BE2C (cell line): ENCODE data around the gene USP48.

ENCODE experiments used
- DNase-seq: peaks from one replicate; pipeline ENCODE4 v3.0.0-alpha.2; 2020
- H3K27me3 ChIP-seq: fragments of 250-450 bp; sonication (Bioruptor Pico); 2 replicates; pipeline ENCODE4 v1.5.1; 2020; ENCODE audit warnings: mild to moderate bottlenecking
- H3K36me3 ChIP-seq: fragments of 250-450 bp; sonication (Bioruptor Pico); 2 replicates; pipeline ENCODE4 v1.5.1; 2020; ENCODE audit warnings: mild to moderate bottlenecking
- H3K4me1 ChIP-seq: fragments of 250-450 bp; sonication (Bioruptor Pico); 2 replicates; pipeline ENCODE4 v1.5.1; 2020
- H3K4me3 ChIP-seq: 2 replicates; pipeline ENCODE4 v1.5.1; 2011; ENCODE audit warnings: low read depth, low read length
- H3K9me3 ChIP-seq: fragments of 250-450 bp; sonication (Bioruptor Pico); 2 replicates; pipeline ENCODE4 v1.5.1; 2020
- CTCF ChIP-seq: IDR thresholded peaks from 2 replicates; pipeline ENCODE4 v1.5.1; 2012; ENCODE audit warnings: mild to moderate bottlenecking, low read depth, low read length

The USP48 gene

GRCh38 chr1:21811875-21812305 lies 28.9 kb upstream of the USP48 start, which contains the start of gene LDLRAD2:
Gene LDLRAD2, plus strand, starts transcription at chr1:21812265. Its CDS starts 187 bp downstream, at chr1:21812452.
- no peak within 1 kb of the TSS for H3K4me3 ChIP-seq
- no peaks in the 10 kb centered on the region for H3K36me3 ChIP-seq
- no peaks in the 10 kb centered on the region for H3K9me3 ChIP-seq
- no peak for DNase-seq
- no peak for TF ChIP-seq CTCF
- no peaks in the 10 kb centered on the region for H3K4me1 ChIP-seq
- H3K27me3 ChIP-seq, result no peaks in the 10 kb centered on the region

- Histone ChIP-seq H3K9me3 (no peaks in the 10 kb centered on the region), H3K36me3 (no peaks in the 10 kb centered on the region), H3K4me3 (no peak overlapping the region), H3K4me1 (no peaks in the 10 kb centered on the region), H3K27me3 (no peaks in the 10 kb centered on the region)
- TF ChIP-seq CTCF, result no peak
- DNase-seq, result no peak
These were observed 21.6 kb upstream of the USP48 start for GRCh38 chr1:21804536-21804935.

DNA sequence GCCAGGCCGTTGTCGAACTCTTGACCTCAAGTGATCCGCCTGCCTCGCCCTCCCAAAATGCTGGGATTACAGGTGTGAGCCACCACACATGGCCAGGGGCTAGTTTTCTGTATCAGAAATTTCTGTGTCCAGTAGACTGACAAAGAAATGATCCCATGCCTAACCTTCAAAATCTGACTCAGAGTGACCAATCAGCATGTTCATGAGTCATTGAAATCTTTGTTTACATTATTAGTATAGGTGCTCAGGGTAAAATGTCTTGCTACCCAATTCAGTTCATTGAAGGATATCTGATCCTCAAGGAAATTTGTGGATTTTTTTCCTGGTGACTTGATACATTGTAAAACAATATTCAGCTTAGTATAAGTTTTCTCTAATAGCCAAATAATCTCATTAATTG lies 18.2 kb upstream of the USP48 start:
- Histone ChIP-seq H3K36me3 (no peaks in the 10 kb centered on the region), H3K4me1 (no peaks in the 10 kb centered on the region), H3K27me3 (no peaks in the 10 kb centered on the region), H3K9me3 (no peaks in the 10 kb centered on the region), H3K4me3 (no peak overlapping the region)
- TF ChIP-seq CTCF, result no peak
- DNase-seq, result no peak

DNA sequence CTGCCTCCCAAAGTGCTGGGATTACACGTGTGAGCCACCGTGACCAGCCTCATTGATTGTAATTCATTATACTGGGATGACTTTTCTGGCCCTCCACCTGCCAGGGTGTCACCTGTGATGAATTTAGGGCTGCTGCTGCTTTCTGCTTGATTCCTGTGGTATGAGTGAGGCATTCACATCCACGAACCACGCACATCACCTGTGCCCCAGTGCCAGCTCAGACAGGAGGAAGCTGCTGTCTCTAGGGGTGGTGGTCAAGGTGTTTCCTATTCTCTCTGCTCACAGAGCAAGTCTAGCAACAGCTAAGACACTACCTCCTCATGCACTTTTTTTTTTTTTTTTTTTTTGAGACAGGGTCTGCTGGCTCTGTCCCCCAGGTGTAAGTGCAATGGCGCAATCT lies 16.8 kb upstream of the USP48 start:
- no peaks in the 10 kb centered on the region for H3K27me3 ChIP-seq
- H3K4me3 ChIP-seq, result no peak overlapping the region
- H3K9me3 ChIP-seq, result no peaks in the 10 kb centered on the region
- TF ChIP-seq CTCF, result no peak
- DNase-seq, result no peak
- no peaks in the 10 kb centered on the region for H3K4me1 ChIP-seq
- no peaks in the 10 kb centered on the region for H3K36me3 ChIP-seq

DNA sequence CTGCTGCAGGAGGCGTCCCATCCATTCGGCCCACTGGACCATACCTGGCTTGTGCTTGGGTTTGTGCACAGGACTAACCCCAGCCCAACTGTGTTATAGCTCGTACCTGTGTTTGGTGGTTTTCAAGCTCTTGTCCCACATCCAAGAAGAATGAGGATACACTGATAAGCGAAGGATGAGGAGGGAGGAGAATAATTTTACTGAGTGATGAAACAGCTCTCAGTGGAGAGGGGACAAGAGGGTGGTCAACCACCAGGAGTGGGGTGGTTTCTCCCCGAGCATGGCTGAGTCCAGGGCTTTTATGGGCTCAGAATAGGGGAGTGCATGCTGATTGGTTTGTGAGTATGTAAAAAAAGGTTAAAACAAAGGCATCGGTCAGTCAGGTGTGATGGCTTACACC lies 12.1 kb upstream of the USP48 start:
- no peaks in the 10 kb centered on the region for H3K4me1 ChIP-seq
- no peaks in the 10 kb centered on the region for H3K9me3 ChIP-seq
- H3K27me3 ChIP-seq, result no peaks in the 10 kb centered on the region
- no peak for DNase-seq
- no peaks in the 10 kb centered on the region for H3K36me3 ChIP-seq
- TF ChIP-seq CTCF, result no peak
- H3K4me3 ChIP-seq, result no peak overlapping the region

DNA sequence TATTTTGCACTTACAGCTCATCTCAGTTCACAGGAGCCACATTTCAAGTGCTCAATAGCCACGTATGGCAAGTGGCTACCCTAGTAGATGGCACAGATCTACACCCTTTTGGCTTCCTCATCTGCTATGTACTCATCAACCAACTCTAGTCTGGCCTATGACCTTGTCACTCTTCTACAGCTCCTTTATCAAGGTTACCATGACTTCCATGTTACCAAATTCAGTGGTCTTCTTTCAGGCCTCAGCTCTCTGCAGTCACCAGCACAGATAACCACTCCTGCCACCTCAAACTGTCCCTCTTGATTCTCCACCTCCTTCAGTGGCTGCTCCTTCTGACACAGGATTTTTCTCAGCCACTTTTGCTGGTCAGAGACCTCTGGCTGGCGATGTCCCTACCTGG lies 11.7 kb upstream of the USP48 start:
- DNase-seq, result no peak
- TF ChIP-seq CTCF, result no peak
- H3K4me3 ChIP-seq, result no peak overlapping the region
- no peaks in the 10 kb centered on the region for H3K36me3 ChIP-seq
- H3K4me1 ChIP-seq, result no peaks in the 10 kb centered on the region
- H3K27me3 ChIP-seq, result no peaks in the 10 kb centered on the region
- H3K9me3 ChIP-seq, result no peaks in the 10 kb centered on the region
